HG02610 (cell line): ENCODE results near the gene CDK14.
A peak's percentile ranks its signal among the peaks of the same experiment; 100 is the strongest.

Experiments used
- ATAC-seq: cut with Tn5 transposase; IDR thresholded peaks from one replicate; pipeline ENCODE4 v1.9.1; 2021; ENCODE audit warnings: mild to moderate bottlenecking, moderate library complexity; ENCODE audit not compliant: unreplicated experiment

CDK14 gene

DNA sequence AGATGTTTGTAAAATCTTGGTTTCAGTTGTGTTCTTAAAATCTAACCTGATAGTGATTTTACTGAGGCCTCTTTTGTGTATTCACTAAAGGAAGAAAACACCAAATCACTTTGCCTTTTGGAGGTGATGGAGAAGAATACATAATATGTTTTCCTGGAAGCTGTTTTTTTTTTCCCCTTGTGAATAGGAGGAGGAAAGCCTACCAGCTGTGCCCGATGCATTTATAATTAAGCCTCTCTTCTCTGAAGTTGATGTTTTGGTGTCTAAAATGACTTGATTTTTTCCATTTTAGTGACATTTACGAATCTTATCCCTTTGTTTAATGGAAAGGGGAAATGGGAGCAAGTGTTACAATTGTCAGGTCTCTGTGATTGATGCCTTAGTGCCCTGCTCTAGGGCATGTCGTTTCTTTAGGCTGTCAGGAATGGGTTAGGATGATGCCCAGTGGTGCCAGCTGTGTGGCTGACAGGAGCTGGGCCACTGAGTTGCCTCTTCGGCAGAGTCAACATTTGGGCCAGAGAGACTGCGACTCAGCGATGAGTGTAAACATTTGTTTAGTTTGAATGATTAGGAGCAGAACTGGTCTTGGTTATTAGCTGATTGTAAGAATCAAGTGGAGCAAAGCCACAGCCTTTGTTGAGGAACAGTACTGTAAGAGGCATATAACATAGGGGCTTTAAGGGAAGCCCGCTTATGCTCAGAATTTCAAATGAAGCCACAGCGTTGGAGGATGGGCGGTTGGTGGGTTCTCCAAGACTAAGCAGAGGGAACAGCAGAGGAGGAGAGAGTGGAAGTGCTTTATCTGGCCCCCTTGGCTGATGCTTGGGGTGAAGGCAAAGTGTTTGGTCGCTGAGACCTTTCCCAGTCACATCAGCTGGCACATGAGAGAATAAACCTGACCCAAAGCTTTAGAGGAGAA is 81.6 kb downstream of the CDK14 start:
- no peak for ATAC-seq

DNA sequence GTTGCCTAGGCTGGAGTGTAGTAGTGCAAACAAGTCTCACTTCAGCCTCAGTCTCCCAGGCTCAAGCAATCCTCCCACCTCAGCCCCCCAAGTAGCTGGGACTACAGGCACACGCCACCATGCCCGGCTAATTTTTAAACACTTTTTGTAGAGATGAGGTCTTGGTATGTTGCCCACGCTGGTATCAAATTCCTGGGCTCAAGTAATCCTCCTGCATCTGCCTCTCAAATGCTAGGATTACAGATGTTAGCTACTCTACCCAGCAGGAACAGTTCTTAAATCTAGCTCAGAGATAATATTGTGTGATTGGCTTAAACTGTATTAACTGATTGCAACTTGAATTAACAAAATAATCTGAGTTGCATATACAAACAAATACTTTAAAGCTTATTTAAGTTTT is 82.9 kb downstream of the CDK14 start:
- ATAC-seq, result no peak

DNA sequence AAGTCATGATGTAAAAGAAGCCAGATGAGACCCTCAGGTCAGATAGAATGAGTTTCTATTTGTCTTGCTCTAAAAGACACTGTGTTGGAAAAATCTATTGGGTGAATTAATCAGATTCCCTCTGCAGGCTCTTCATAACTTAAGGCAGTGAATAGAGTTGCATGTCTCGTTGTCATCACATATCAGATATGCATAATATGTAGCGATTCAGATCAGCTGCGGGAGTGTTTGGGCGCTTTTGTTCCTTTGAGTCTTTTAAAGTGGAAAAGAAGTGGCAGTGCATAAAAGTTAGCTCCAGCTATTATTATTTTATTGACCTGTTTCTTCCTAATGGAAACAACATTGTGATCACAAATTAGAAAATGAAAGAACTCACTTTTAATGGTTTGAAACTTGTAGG is 84.4 kb downstream of the CDK14 start:
- no peak for ATAC-seq

DNA sequence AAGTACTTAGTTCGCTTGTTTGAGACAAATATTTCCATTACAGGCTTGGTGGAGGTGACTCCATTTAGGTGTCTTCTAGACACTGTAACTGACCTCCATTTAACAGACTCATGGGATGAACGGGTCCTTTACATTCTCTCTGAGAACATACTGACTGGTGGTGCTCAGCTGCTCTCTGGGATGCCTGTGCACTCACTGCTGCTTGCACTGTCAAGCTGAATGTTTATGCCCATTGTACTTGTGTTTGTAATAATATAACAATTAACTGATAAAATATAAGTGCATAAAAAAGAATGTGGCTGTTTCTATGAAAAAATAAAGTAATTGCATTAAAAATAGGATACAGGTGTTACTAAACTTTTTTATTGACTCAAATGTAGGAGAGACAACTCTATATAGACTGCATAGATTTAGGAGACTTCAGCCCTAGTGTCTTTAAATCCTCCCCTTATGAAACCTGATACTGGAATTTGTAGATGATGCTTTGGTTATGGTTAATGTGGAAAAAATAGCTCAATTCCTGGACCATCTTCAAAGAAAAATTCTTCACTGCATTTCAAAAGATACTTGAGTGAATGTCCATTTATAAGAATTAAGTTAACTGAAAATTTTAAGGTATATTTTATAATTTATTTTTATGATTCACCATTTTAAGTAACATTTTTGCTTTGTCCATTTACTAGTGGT is 85.4 kb downstream of the CDK14 start:
- ATAC-seq, result no peak

DNA sequence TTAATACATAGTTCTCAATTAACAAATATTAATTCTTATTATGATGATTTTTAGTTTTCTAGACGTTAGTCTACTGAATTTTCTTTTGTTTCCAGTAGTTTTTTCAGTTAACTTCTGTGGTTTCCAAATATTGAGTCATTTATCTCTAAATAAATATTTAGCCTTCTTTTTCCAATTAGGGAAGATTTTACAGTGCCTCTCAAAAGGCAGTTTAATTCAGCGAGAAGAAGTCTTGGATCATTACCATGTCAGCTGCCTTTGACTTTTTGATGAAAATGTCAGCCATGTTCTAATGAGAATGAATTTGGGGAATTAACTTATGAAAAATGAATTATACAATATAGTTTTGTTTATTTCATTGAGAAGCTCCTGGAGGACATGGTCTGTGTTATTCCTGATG is 90.0 kb downstream of the CDK14 start:
- no peak for ATAC-seq

DNA sequence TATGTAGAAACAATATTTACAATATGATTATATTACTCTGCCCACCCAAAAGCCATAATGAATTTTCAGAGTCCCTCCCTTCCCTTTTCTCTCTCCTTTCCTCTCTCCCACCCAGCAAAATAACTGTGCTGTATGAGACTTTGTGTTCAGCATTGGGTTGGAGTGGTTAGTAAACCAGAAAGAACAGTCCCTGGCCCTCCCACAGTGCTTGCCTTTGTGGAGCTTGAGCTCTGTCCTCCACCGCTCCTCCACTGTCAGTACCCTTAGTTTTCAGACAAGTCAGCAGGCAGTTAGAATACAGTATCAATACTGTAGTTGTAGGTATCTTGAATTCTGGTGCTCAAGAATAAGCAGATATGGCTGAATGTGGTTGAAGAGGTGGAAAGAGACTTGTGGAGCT is 92.7 kb downstream of the CDK14 start:
- no peak for ATAC-seq

DNA sequence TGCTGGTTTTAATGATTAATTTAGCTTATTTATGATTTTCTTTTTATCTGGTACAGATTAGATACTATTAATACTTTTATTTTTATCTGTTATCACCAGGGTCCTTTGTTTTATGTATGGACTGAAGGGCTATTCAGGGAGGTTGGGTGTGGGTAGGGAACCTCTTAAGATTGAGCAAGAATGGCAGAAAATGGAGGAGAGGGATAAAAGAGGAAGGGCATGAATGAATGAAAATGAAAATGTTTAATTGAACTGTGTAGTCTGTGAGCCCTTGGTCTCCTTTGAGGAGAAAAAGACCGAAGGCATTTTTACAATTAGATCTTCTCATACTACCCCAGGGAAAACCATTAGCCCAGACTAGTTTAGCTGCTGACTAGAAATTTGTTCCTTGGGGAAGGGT is 93.1 kb downstream of the CDK14 start:
- ATAC-seq, result no peak

DNA sequence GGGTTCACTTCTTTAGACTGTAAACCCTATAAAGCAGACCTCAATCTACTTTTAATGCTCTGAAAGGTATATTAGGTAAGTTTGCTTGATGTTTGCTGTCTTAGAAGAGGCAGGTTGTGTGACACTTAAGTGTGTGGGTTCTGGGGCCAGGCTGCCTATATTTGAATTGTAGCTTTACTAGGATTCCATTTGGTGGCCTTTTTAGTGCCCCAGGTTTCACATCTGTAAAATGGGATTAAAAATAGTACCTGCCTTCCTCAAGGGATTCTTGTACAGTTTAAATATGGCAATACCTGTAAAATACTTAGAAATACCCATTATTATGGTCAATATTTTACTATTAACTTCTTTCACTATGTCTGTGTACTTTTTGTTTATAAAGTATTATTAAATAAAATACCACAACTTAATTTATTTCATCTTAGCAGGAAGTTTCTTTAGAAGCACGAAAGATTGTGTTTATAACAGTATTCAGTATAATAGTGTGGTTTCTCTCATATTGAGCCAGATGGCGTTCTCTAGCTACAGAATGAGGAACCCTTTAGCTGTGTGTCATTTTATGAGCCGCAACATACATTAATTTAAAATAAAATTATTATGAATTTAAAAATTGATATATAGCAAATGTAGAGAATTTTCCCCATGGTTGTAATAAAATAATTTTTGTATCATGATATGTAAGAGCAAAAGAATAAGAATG is 94.2 kb downstream of the CDK14 start:
- ATAC-seq, result peak; percentile 61

DNA sequence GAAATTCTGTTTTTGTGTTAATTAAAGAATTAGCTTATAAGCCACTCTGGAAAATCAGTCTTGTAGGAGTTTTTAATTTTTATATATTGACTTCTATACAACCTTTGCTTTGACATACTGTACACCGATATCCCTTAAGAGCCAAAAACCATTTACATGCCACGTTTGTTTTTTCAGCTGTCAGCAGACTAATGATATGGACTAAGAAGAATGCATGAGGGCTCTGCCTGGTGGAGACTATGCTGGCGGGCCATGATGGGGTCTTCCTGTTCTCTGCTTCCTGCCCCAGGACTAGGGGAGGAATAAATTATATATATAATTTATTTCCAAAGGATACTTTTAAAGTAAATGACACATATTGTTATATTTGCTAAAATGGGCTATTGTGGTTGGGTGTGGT is 96.3 kb downstream of the CDK14 start:
- ATAC-seq, result no peak

DNA sequence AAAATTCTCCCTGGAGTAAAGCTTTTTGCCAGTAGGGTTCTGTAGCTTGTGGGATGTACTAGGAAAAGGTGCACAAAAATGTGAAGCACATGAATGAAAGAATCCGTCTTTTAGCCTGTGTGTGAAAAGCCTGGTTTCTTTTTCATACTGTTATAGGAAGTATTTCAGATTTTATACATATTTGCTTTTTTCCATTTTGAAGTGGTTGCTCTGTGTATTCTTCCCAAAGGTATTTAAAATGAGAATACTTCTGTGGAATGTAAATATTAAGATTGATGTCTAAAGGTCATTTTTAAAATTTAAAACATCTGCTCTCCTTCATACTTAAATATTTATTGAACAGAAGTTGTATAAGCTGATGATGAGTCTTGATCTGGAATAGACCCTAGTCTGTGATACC is 96.8 kb downstream of the CDK14 start:
- no peak for ATAC-seq

DNA sequence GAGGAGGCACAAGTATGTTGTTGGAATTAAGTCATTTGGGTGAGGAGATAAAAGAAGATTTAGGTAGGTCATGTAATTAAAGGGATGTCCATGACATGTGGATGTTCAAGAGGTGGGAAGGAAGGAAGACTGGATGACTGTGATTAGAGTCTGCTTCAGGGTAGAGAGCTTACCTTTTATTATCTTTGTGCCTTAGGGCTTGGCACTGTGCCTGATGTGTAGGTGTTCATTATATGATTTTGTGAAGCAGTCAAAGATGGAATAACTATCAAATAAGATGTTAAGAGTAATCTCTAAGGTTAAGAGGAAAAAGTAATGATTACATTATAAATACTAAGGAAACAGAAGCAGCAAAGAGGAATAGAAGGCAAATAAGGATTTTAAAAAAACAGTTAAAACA is 97.8 kb downstream of the CDK14 start:
- no peak for ATAC-seq

DNA sequence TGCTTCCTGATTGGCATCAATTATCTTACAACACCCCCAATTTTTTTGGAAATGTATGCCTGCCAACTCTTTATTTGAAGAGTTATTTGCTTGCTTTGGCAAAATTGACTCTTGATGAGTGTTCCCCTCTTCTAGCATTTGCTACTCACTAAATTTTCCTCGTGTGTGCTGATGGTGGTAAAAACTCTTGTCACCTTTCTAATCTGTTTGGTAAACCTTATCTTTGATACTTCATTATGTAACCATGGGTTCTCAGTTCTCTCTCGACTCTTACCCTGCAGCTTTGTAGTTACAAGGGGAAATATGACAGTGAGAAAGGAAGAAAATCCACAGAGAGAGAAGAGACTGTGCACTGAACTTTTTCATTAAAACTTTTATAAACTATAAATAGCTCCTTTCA is 102.5 kb downstream of the CDK14 start:
- ATAC-seq, result no peak

DNA sequence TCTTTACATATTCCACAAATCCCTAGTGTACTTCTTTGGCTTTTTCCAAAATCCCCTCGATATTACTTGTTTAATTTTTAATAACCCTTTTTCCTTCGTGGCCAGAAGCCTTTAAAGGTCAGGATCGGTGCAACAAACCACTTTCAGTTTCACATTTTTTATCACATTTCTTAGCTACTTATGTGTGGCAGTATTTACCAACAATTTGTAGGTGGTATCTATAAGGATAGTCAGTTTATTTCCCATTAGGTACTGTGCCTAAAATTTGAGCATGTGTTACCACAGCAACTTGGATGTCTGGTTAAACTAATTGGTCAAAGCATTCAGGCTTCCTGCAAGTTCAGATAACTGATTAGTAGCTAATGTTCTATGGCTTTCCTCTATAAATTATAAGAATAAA is 104.9 kb downstream of the CDK14 start:
- peak; percentile 70 for ATAC-seq

DNA sequence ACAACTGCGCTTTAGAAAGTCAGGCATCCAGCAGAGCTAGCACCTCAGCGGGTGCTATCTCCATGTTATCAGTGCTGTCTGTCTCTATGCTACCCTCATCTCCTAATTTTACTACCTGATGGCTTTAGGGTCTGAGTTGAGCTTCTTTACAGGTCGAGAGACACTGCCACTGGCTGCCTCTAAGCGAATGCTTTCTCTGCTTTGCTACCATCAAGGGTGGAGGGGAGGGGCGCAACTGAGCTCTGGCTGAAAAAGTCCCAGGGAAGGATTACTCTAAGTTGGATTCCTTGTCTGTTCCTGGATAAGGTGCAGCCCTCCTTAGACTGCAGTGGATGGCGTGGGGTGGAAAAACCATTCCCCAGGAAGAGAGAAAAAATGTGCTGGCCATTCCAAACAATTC is 105.7 kb downstream of the CDK14 start:
- no peak for ATAC-seq

DNA sequence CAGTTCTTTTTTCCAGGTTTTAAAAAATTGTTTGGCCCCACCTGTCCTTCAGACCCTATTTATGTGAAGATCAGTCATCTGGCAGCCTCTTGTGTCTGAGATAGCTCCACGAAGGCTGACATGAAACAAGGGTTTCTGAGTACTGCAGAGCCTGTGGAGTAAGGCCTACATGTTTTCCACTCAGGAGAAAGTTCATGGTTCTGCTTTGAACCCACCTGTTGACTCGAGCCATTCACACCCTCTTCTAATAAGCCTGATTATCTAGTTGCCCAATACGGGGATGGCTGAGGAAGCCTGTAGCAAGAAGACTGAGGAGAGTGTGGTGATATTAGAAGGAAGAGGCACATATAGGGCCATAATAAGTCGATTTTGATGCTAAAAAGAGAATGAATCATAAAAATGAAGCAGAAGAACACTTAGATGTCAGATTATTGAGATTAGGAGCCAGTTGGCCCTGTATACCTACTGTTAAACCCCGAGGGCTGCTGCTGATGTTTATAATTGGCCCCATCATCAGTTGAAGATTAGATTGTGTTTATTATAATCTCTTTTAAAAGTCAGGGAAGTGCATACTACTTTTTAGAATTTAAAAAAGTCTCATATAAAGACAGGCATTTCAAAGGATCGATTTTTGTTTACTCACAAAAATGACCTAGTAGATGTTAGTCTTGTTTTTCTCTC is 109.4 kb downstream of the CDK14 start:
- no peak for ATAC-seq

DNA sequence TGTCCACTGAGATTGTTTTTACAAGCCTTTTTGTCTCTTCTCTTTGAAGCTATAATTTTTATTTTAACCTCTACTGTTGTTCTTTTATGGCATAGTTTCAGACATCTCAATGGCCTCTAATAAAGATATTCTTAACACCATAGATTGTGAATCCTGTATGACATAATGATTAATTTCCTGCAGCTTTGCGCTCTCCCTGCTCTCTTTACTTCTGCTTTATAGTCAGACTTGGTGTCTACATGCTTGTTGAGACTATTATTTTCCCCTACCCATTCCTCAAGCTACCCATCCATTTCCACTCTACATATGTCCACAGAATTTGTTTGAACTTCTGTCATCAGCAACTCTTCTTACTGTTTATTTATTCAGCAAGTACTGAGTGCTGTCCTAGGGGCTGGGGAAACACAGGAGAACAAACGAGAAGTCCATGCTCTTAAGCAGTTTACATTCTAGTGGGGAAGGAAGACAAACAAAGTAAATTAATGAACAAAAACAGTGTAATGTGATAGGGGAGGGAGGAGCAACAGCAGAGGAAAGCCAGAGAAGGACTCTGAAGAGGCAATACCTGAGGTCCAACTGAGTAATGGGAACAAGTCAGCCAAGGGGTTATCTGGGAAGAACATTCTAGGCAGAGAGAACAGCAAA is 110.1 kb downstream of the CDK14 start:
- ATAC-seq, result no peak

DNA sequence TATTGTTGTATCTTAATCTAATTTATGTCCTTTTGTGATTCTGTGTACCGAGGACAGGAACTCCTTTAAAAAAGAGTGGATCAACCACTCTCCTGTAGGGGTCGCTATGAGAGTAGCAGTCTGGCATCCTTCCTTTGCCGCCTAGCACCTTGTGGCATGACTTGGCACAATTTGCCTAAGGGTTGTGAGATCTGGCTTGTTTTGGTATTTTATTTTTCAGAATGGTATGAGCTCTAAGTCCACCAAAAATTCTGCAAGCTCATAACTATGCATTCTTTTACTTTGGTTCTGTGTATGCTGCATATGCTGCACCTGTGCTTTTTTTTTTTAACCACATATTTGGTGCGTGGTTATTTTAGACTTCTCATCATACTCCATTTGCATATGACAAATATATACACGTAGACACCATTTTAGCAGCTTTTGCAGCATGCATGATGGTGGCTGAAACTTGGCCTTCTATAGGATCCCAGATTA is 112.8 kb downstream of the CDK14 start:
- ATAC-seq, result peak; percentile 59

DNA sequence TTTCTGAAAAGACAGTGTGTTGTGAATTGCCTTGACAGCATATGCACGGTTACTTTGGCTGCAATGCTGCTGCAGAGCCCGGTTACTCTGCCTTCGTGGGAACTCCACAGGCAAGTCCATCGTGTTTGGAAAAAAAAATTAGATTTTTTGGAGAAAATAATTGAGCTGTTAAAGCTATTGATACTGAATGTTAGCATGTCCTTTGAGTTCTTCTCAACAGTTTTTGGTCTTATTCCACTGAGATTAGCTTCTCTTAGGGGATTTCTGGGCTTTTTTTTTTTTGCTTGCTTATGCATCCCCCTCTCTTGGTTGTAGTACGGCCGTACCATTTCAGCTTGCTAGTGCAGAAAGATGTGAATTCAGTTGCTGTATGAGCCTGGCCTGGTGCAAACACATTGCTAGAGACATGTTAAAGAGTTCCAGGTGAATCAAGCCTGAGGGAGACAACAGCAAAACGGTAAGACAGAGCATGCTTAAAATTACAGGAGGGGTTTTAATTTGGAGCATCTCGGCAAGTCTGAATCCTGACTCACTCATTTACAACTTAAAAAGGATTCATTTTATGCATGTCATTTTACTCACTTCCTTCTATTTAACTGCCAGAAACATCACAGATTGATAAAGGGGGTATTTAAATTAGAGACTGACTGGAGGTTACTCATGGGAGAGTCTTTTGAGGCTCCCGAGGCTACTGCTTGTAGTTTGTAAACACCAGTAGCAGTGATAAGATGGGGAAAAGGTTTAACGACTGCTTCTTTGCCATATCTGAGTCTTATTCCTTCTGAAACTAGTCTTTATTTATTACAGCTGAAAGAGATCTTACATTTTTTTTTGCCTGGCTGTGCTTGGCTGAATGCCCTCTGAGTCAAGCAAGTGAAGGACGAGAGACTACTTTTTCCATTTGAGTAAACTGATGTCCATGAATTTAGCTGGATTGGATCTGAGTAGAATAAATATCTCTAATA is 113.7 kb downstream of the CDK14 start:
- peak; percentile 40 for ATAC-seq

DNA sequence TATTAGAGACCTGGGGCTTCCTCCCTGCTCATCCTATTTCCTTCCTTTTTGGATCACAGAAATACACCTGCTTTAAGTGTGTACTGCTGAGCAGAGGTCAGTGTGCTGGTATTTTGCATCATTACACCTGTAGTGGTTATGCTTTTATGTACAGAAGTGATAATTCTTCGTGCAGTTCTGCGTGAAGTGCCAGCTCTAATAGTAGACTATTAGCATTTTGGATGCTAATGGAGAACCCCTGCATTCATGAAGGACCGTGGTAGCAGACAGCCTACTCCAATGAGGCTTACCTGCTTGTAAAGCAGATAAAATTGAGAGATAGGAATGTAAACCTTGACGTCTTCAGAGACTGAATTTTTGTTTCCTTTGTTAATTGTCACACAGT is 114.3 kb downstream of the CDK14 start:
- no peak for ATAC-seq
